Stimulated activated CD4-positive, alpha-beta T cell treated with anti-CD3 and anti-CD28 coated beads, TNF-alpha, amount 100 ng/mL, for 48 hours (primary cell): ENCODE results near the gene CD28.

ENCODE experiments used
- DNase-seq, 3 donors: peaks; one replicate each; pipeline ENCODE4 v3.0.0-alpha.2; 2020; ENCODE audit warnings: low read depth in 3 of 3

The CD28 gene

DNA sequence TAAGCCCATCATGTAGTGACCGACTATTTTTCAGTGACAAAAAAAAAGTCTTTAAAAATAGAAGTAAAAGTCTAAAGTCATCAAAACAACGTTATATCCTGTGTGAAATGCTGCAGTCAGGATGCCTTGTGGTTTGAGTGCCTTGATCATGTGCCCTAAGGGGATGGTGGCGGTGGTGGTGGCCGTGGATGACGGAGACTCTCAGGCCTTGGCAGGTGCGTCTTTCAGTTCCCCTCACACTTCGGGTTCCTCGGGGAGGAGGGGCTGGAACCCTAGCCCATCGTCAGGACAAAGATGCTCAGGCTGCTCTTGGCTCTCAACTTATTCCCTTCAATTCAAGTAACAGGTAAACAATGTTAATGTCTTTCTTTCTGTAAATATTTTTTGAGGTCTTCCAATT lies at the start of gene CD28:
CD28 (plus strand) TSS at position 237 of the 400 bp plus-strand sequence; CDS start at position 295, 58 bp downstream.
- peak; percentile 77 to 87 (median 81) for DNase-seq

DNA sequence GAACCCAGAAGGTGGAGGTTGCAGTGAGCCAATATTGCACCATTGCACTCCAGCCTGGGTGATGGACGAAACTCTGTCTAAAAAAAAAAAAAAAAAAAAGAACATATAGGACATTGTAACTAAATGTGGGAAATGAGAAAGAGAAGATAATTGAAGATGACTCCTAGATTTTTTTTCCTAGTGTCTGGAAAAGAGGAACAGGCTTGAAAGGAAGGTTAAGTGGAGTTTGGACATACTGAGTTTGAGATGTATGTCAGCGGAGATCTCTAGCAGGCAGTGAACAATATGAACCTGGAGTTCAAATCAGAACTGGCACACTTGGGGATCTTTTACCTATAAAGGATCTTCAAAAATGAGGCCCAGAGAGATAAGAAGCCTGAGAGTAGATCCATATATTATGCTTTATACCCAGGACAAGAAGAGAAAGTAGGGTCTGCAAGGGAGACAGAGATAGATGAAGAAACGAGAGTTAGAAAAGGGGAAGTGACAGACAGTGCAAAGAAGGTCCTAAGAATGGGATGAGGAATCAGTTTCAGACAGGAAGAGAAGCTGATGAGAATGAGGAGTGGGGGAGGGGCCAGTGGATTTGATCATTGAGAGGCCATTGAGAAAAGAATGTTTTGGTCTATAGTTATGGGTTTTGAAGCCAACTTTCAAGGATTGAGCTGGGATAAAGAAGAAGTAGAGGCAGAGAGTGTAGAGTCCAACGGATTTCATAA lies 46.9 kb upstream of the CD28 start:
- DNase-seq, result no peak

DNA sequence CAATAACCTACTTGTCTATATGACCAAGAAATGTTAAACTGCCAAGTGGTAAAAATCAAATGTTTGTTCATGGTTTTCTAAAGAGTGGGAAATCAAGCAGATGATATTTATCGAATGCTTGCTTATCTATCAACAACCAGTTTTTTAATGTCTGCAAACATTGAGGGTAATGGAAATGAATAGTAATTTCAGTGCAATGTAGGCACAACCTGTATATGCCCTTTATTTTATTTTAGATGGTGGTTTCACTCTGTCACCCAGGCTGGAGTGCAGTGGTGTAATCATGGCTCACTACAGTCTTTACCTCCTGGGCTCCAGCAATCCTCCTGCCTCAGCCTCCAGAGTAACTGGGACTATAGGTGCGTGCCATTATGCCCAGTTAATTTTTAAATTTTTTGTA lies 46.0 kb upstream of the CD28 start:
- DNase-seq, result no peak

DNA sequence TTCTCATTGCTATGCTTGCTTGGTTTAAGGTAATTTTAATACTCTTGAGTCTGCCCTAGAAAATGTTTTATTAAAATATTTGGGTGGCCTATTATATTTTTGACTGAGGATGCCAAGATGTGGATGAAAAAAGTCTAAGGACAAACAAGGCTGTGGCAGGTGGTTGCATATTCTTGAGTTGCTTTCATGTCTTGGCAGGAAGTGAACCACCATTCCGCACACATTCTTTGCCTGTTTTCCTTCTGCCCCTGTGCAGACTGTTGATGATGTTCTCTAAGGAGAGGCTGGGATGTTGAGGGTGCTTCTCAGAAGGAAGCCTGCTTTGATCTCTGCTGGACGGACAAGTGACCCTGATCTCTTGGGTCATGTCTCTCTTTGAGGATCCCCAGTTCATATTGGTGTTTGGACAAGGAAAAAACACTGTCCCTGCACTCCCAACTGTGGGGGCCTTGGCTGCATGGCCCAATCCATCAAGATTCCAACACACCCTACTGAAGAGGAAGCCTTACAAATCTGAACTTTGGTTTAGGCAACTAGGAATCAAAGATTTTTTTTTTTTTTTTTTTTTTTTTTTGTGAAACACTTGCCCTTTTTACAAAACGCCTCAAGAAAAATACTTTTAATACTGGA lies 45.0 kb upstream of the CD28 start:
- no peak for DNase-seq

DNA sequence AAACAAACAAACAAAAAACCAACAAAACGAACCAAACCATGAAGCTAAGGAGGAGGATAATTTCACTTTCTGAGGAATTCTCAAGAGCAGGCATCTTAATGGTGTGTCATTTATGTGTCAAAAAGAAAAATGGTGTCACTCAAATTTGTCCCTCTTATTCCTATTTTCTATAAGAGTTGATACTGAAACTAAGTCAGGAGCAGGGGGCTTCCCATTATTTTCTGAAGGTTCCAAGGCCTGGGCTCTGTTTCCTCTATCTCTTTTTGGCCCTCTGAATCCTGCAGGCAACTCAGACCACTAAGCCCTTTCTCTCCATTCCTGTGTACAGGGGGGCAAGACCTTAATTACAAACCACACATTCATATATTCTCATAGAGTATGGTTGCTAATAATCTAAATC lies 44.0 kb upstream of the CD28 start:
- no peak for DNase-seq

DNA sequence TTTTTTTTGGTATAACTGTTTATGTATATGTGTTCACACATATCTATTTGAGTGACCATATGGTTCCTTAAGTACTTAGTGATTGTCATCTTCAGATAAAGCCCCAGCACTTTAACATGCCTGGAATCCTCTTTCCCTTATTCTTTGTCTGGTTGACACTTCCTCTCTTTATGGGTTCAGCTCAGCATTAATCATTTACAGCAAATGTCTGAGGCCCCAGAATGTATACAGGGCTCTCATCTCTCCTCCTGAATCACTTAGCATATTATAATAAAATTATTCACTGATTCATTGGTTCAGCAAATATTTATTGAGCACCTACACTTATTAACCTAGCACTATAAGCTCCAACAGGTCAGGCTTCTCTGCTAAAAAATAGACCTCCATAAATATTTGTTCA lies 43.5 kb upstream of the CD28 start:
- DNase-seq, result no peak

DNA sequence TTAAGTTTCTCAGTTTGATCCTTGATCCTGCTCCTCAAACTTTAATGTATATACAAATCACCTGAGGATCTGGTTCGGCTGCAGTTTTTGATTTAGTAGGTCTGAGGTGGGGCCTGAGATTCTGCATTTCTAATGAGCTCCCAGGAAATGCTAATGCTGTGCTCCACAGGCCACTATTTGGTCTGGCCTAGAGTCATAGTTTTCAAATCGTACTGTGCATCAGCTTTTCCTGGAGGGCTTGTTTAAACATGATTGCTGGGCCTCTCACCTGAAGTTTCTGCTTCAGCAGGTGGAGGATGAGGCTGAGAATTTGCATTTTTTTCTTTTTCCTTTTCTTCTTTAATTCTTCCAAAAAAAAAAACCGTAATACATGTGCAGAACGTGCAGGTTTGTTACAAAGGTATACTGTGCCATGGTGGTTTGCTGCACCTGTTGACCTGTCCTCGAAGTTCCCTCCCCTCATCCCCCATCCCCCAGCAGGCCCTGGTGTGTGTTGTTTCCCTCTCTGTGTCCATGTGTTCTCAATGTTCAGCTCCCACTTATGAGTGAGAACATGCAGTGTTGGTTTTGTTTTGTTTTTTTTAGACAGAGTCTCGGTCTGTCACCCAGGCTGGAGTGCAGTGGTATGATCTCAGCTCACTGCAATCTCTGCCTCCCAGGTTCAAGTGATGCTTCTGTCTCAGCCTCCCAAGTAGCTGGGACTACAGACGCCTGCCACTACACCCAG lies 42.2 kb upstream of the CD28 start:
- no peak for DNase-seq

DNA sequence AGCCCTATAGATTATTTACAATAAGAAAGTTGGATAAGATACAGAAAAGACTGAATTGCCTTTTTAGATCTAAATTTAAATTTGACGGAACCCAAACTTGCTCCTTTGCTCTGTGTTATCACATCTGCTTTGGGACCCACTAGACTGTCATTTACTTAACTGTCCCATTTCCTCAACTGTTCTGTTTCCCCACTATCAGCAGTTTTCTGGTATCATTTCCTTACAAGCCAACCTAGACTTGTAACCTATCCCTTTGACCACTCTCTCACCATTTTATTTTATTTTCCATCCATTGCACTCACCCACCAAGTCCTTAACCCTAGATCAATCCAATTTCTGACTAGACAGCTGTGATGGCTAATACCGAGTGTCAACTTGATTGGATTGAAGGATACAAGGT lies 38.6 kb upstream of the CD28 start:
- DNase-seq, result no peak

DNA sequence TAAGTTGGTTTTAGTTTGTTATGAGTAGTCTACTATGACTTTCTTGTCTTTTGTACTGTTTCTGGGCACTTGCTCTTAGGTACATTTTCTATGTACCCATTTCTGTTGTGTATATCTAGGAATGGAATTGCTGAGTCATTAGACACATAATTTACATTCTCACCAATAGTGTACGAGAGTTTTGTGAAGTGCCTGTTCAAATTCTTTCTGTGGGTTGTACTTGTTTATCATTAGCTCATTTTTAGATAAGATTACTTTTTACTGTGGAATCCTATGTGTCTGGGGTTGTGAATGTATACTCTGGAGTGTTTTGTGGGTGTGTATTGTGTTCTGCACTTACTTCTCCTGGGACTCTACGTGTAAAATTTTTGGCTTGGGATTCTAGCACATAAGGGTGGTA lies 36.6 kb upstream of the CD28 start:
- DNase-seq, result no peak

DNA sequence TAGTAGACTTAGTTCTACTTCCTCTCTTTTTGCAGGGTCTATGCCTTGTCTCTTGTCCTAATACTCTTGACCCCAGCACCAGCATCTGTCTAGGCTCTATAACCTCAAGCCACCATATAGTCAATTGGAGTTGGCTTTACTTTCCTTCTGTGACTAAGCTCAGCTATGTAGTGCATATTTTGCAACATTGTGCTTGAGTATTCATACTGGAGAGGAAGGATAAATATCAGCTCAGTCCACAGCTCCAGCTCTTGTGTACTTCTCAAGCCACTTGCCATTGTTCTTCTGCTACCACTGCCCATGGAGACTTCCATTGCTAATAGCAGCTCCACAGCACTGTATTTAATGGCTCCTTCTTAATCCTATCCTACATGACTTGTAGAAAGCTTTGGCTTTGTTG lies 35.5 kb upstream of the CD28 start:
- no peak for DNase-seq

DNA sequence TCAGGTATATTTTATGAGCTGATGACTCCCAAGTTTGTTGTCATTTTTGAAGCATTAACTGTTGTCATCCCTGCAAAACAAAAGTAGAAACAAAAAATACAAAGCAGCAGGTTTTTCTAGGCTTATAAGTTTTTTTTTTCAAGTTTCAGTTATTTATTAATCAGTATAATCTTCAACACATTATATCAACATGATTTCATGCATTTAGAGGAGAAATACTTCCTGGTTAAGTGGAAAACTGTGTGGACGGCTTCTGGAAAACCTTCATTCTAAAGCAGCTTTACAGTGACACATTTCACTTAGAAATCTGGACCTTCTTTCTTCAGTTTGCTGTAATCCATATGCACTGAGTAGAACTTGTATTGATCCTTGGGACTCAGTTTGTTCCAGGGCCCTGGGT lies 34.6 kb upstream of the CD28 start:
- no peak for DNase-seq

DNA sequence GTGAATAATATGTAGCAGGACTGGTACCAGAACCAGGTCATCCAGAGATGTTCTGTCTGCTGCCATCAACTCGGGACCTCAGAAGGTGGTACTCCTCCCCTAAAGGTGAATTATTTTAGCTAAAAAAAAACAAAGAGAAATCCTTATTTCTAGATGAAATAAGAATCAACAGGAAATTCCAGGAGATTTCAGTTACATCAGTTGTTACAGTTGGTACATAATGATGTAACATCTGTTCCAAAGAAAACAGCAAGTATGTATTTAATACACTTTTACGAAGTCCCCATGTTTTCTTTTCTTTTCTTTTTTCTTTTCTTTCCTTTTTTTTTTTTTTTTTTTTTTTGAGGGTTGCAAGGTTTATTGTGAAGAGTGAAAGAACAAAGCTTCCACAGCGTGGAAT lies 33.6 kb upstream of the CD28 start:
- DNase-seq, result no peak

DNA sequence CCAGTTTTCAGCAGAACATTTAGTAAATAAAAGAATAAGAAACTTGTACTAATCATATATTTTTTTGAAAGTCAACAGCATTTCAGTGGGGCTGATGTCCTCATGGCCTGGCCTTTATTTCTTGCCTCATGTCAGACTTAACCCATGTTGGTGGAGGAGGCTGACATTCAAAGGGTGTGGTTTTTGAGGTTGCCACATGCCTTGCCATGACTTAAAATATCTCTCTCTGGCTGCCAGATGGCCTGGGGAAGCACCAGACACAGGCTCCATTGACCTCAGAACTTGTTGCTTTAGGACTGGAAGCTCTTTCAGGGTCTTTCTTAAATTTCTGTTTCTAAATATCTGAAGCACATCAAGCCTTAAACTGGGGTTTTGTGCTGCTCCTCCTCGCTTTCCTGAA lies 32.5 kb upstream of the CD28 start:
- peak in 2 of 3 donors; percentile 21 to 23 for DNase-seq

DNA sequence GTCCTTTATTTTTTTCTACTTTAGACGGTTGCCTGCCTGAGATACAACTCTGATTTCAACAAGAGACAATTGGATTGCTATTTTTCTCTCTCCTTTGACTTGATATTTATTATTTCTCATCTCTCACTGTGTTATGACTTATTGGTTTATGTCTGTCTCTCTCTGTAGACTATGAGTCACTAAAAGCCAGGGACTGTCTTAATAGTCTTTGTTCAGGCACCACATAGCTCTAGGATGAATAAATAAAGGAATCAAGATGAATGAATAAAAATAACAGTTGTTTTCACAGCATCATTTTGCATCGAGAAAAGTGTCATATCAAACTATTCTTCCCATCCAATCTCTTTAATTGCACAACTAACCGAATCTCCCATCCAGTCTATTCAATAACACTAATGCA lies 31.4 kb upstream of the CD28 start:
- DNase-seq, result no peak

DNA sequence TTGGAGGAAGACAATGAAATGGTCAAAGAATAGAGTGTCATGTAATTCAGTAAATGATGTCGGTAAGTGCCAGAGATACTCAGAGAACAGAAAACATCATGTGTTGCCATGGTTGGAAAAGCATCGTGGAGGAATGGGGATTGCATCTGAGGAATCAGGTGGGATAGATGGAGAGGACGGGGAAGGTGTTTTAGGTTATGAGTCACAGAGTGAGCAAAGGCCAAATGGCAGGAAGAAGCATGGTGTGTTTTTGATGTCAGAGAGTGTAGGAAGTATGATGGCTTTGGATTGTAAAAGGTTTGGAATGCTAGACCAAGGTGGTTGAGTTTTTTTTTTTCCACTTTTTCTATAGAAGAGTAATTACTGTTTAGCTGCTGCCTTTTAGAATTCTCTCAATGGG lies 27.5 kb upstream of the CD28 start:
- DNase-seq, result no peak

DNA sequence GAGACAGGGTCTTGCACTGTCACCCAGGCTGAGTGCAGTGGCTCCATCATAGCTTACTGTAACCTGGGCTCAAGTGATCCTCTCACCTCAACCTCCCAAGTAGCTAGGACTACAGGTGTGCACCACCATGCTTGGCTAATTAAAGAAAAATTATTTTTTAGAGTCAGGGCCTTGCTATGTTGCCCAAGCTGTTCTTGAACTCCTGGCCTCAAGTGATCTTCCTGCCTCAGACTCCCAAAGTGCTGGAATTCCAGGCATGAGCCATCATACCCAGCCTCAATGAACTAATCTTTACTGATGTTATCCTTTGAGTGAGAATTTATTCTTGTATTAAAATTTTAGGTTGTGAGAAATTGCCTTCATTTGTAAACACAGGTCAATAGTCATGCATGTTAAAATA lies 27.0 kb upstream of the CD28 start:
- no peak for DNase-seq

DNA sequence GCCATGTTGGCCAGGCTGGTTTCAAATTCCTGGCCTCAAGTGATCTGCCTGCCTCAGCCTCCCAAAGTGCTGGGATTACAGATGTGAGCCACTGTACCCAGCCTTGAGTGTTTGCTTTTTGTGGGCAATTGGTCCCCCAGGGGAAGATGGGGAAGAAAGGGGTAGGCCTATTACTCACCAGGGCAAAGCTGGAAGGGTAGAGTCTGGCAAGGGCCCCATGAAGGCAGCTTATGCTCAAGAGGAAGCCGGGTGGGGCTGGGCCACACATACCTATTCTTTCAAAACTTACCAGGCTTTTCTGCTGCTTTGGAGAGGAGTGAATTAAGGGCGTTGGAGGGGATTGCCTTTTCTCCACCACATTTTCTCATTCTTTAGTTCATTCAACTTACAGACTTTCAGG lies 24.5 kb upstream of the CD28 start:
- DNase-seq, result no peak

DNA sequence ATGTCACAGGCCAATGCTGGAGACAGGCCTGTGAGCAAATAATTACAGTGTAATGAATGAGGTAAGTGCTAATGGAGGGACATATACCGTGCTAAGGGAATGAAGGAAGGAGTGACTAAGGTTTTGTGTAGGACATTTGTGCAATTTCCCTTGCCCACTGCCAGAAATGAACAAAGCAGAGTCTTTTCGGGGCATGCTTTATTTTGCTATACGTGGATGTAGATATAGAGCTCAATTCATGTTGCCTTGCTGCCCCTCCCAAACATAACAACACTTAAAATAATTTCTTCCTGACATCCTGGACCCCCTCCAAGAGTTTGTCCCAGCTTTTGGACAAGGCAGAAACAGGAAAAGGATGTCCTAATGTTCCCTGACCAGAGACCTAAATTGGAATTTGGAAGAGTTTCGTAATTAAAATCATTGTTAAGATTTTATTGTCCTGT lies 23.7 kb upstream of the CD28 start:
- no peak for DNase-seq

DNA sequence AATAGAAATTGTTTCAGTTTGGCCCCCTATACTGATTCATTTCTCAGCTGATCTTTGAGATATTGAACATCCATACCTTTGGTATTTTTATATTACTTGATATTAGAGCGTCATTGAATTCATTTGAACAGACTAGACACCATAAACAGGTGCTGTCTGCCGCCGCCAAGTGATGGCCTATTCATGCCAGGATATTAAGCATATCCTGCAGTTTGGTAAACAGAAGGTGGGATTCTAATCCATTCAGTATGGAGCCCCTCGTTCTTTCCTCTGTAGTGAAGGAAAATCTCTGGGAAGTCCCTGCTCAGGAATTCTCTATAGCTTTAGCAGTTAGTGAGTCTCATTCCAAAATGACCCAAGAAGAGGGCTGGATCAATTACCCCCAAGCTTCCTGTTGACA lies 23.0 kb upstream of the CD28 start:
- DNase-seq, result no peak

DNA sequence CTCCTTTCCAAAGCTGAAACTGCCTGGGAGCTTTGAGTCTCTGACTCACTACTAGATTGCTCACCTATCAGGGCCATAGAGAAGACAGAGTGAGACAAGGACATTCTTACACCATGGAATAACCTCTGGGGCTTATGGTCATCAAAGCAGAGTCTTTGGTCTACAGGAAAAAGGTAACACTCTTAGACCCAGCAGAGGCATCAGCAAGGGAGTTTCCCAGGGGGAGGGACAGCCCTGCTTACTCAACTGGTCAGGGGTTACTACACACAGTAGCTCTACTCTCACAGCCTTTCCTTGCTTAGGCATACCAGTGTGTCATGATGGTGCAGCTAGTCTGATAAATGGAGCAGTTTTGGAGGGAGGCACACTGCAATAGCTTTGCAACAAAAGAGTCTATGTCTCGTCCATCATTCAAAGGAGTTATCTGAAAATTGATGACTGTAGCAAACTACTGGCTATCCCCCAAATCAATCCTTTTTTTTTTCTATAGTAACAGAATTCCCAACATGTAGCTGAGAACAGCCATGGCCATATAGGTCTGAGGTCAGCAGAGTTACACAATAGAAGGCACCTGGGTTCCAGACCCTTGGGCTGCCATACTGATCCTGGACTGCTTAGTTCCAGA lies 22.4 kb upstream of the CD28 start:
- DNase-seq, result no peak

DNA sequence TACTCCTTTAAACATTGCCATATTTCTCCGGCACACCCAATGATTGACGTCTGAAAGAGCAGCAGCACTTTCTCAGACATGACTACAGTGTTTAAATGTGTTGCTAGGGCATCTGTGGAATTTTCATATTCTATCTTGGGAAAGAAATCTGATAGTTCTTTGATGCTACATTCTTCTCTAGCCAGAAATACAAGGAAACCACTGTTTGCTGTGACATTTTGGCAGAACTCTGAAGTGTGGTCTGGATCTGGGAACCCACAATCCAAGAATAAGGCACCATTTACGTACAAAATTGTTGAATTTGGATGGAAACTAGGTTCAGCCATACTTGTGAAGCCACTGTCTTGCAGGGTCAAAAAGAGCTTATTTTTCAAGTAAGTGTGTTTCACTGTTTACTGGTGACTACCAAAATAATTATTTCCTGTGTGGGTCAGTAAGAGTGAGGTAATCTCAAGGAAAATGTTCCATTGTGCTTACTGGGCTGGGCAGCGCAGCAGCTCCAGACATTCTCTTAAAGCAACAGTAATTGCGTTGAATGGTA lies 21.3 kb upstream of the CD28 start:
- no peak for DNase-seq

DNA sequence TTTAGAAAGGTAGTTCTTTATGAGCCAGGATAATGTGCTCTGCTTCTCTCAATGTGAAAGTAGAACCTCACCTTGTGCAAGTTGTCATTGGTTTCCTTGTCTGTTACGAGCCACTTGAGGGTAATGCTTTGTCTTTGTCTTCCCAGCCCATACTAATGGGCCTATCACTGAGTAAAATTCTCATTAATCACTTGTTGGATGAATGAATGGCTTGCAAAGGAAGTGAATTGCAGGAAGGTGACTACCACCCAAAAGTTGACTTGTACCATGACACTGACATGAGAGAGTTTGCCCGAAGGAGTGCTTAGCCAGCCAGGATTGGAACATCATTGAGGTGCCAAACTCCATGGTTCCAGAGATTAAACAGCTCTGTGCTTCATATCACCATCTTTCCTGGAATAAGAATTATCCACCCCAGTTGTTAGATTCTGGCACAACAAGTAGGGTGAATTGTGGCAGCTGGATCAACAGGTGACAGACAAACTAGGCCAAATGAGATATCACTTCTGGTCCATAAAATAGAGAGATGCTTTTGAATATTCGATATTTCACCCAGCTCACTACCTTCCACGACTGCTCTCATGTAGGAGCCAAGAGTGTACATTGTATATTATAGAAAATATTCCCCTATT lies 20.5 kb upstream of the CD28 start:
- DNase-seq, result no peak
